K562 (cell line): ENCODE results near the gene TRIAP1. TPM values are rescaled to one million over a fixed set of nuclear protein-coding genes. Genes with fewer than 3 reads are reported as not detected.

Experiments
- BMI1 ChIP-seq: fragments of 150-350 bp; IDR thresholded peaks from 2 replicates; pipeline ENCODE4 v1.6.1; 2014; ENCODE audit warnings: low read length
- ESRRA ChIP-seq: fragments of 450-650 bp; IDR thresholded peaks from 2 replicates; pipeline ENCODE4 v1.6.1; 2014; ENCODE audit warnings: low read depth, mild to moderate bottlenecking, moderate library complexity, borderline replicate concordance
- ETS2 ChIP-seq: IDR thresholded peaks from 2 replicates; pipeline ENCODE4 v1.6.1; 2016; ENCODE audit warnings: borderline replicate concordance, missing genetic modification characterization, mild to moderate bottlenecking, moderate library complexity, missing compliant biosample characterization; ENCODE audit not compliant: poor library complexity, severe bottlenecking
- MAFG ChIP-seq: fragments of 450-650 bp; conservative IDR thresholded peaks from 2 replicates; pipeline ENCODE4 v1.6.1; 2016; ENCODE audit warnings: missing genetic modification characterization, missing compliant biosample characterization
- MAZ ChIP-seq, 2 experiments: fragments of 450-650 bp in 1 of 2; sonication (generic) in 1 of 2; formaldehyde crosslinking; IDR thresholded peaks in 1 of 2; conservative IDR thresholded peaks in 1 of 2; 2 replicates each; pipeline versions ENCODE4 v1.4.0 to v1.5.0; 2020; ENCODE audit warnings: mild to moderate bottlenecking in 1 of 2, missing genetic modification reagents in 1 of 2
- NR4A1 ChIP-seq, 2 experiments: fragments of 250-450 bp in 1 of 2; fragments of 450-650 bp in 1 of 2; sonication (Bioruptor Pico) in 1 of 2; IDR thresholded peaks; 2 replicates each; pipeline versions ENCODE4 v1.4.0 to v1.6.1; 2016 to 2020; ENCODE audit warnings: mild to moderate bottlenecking in 2 of 2, missing compliant biosample characterization in 1 of 2, missing genetic modification characterization in 1 of 2, moderate library complexity in 1 of 2
- PHF8 ChIP-seq: fragments of 200-600 bp; sonication (generic); IDR thresholded peaks from 2 replicates; pipeline ENCODE4 v1.6.1; 2012; ENCODE audit warnings: mixed run types, mild to moderate bottlenecking, inconsistent platforms, low read length, moderate library complexity, borderline replicate concordance
- RAD21 ChIP-seq, 2 experiments: fragments of 250-450 bp in 1 of 2; fragments of 450-650 bp in 1 of 2; sonication (Bioruptor Pico) in 1 of 2; formaldehyde crosslinking in 1 of 2; IDR thresholded peaks in 1 of 2; conservative IDR thresholded peaks in 1 of 2; 2 replicates each; pipeline versions ENCODE4 v1.4.0 to v1.8.0; 2020 to 2022; ENCODE audit warnings: mild to moderate bottlenecking in 2 of 2, moderate library complexity in 1 of 2
- THRAP3 ChIP-seq: fragments of 450-650 bp; IDR thresholded peaks from 2 replicates; pipeline ENCODE4 v1.6.1; 2016; ENCODE audit warnings: mild to moderate bottlenecking, inconsistent platforms, borderline replicate concordance
- TRIM28 ChIP-seq: fragments of 450-650 bp; IDR thresholded peaks from 2 replicates; pipeline ENCODE4 v1.6.1; 2017
- XRCC3 ChIP-seq: fragments of 450-650 bp; IDR thresholded peaks from 2 replicates; pipeline ENCODE4 v1.6.1; 2017; ENCODE audit warnings: mild to moderate bottlenecking, moderate library complexity
- XRCC4 ChIP-seq: IDR thresholded peaks from one replicate; pipeline ENCODE4 v1.6.1; 2011; ENCODE audit not compliant: insufficient read depth, insufficient read length; ENCODE audit errors: extremely low read depth
- ZNF444 ChIP-seq: fragments of 250-450 bp; sonication (Bioruptor Pico); IDR thresholded peaks from 2 replicates; pipeline ENCODE4 v1.4.0; 2020; ENCODE audit warnings: mild to moderate bottlenecking, moderate library complexity
- ZNF75A ChIP-seq: fragments of 450-650 bp; formaldehyde crosslinking; IDR thresholded peaks from 2 replicates; pipeline ENCODE4 v1.4.0; 2020; ENCODE audit warnings: mild to moderate bottlenecking
- ZZZ3 ChIP-seq: fragments of 450-650 bp; IDR thresholded peaks from 2 replicates; pipeline ENCODE4 v1.6.1; 2016; ENCODE audit warnings: antibody characterized with exemption, mild to moderate bottlenecking, moderate library complexity
- polyA plus RNA-seq, 8 experiments: library from polyadenylated mRNA; depleted of rRNA in 4 of 8; stranded (reverse) in 5 of 8; unstranded in 3 of 8; fragments of >200 nt; fragmentation: Nextera tagmentation in 2 of 8; fragmentation: Illumina TruSeq in 1 of 8; extraction: Ambion mirVana in 2 of 8; extraction: Trizol in 1 of 8; gene quantifications; 2 replicates each; pipeline versions ENCODE4 v1.2.1 to v1.2.3, GENCODE V29; 2011 to 2014; ENCODE audit warnings: inconsistent platforms in 1 of 8, missing spikeins in 1 of 8
- total RNA-seq, 7 experiments: library from RNA; depleted of rRNA in 6 of 7; stranded (reverse); fragments of >200 nt in 6 of 7; fragmentation: Illumina TruSeq in 2 of 7; extraction: Trizol in 2 of 7; gene quantifications; 2 replicates each; pipeline versions ENCODE4 v1.2.1 to v1.2.3, GENCODE V29; 2011 to 2021; ENCODE audit warnings: low replicate concordance in 1 of 7
- TF ChIP-seq, protein P1 (sequence below), 3 experiments: fragments of 200-800 bp in 1 of 3; sonication (Bioruptor generic) in 1 of 3; sonication (generic) in 1 of 3; formaldehyde crosslinking in 1 of 3; IDR thresholded peaks; 2 replicates each; pipeline versions ENCODE4 v1.6.1 to v1.8.0; 2016 to 2022; ENCODE audit warnings: mild to moderate bottlenecking in 2 of 3, missing compliant biosample characterization in 2 of 3, missing genetic modification characterization in 2 of 3, missing genetic modification reagents in 1 of 3
- TF ChIP-seq, protein P2 (sequence below): sonication (generic); formaldehyde crosslinking; IDR thresholded peaks from 2 replicates; pipeline ENCODE4 v1.8.0; 2023; ENCODE audit warnings: mild to moderate bottlenecking, missing genetic modification reagents
- TF ChIP-seq, protein P3 (sequence below): fragments of 450-650 bp; conservative IDR thresholded peaks from 2 replicates; pipeline ENCODE4 v1.6.1; 2016; ENCODE audit warnings: missing genetic modification characterization, low read depth, mild to moderate bottlenecking, control low read depth, missing compliant biosample characterization
- TF ChIP-seq, protein P4 (sequence below): conservative IDR thresholded peaks from 2 replicates; pipeline ENCODE4 v1.6.1; 2011; ENCODE audit warnings: low read depth, mild to moderate bottlenecking, low read length; ENCODE audit not compliant: control insufficient read depth

Gene TRIAP1
- total and polyA plus RNA-seq, 9 of the 15 experiments (the other 6 are each of a cell fraction or from before 2014, with no cell fraction given) = 37.3 to 354 (median 65.4) TPM

DNA sequence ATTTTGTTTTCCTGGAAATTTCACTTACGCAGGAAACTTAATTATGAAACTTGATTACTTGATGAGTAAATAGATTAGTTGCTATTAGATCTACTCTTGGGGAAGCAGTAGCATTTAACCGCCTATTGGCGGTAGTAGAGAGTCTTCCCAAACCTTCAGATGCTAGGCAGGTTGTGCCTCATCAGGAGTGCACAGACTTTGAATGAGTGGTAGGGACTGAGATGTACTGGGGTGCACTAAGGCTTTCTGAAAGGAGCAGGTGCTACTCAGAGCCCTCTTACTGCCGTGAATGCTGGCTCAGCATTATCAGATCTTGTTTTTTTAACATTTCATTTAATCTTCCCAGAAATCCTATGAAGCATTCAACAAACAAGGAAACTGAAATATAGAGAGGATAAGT is 7.8 kb upstream of the TRIAP1 start (continued):
- TF ChIP-seq, protein P1, sequence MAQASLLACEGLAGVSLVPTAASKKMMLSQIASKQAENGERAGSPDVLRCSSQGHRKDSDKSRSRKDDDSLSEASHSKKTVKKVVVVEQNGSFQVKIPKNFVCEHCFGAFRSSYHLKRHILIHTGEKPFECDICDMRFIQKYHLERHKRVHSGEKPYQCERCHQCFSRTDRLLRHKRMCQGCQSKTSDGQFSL (CRISPR knock-in tag; IDR thresholded peaks at IDR 0.05) = no peak
- TF ChIP-seq, protein P1 (tag; IDR thresholded peaks at IDR 0.05) = no peak
- no peak for TF ChIP-seq PHF8
- TF ChIP-seq ETS2 (tag) = no peak
- TF ChIP-seq, protein P2, sequence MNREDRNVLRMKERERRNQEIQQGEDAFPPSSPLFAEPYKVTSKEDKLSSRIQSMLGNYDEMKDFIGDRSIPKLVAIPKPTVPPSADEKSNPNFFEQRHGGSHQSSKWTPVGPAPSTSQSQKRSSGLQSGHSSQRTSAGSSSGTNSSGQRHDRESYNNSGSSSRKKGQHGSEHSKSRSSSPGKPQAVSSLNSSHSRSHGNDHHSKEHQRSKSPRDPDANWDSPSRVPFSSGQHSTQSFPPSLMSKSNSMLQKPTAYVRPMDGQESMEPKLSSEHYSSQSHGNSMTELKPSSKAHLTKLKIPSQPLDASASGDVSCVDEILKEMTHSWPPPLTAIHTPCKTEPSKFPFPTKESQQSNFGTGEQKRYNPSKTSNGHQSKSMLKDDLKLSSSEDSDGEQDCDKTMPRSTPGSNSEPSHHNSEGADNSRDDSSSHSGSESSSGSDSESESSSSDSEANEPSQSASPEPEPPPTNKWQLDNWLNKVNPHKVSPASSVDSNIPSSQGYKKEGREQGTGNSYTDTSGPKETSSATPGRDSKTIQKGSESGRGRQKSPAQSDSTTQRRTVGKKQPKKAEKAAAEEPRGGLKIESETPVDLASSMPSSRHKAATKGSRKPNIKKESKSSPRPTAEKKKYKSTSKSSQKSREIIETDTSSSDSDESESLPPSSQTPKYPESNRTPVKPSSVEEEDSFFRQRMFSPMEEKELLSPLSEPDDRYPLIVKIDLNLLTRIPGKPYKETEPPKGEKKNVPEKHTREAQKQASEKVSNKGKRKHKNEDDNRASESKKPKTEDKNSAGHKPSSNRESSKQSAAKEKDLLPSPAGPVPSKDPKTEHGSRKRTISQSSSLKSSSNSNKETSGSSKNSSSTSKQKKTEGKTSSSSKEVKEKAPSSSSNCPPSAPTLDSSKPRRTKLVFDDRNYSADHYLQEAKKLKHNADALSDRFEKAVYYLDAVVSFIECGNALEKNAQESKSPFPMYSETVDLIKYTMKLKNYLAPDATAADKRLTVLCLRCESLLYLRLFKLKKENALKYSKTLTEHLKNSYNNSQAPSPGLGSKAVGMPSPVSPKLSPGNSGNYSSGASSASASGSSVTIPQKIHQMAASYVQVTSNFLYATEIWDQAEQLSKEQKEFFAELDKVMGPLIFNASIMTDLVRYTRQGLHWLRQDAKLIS (CRISPR knock-in tag) = no peak
- no peak for TF ChIP-seq ZNF75A (CRISPR knock-in tag)
- TF ChIP-seq MAFG (tag) = peak; percentile 86
- no peak for TF ChIP-seq NR4A1 (CRISPR knock-in tag; IDR thresholded peaks at IDR 0.05)
- TF ChIP-seq NR4A1 (tag; IDR thresholded peaks at IDR 0.05) = no peak
- no peak for TF ChIP-seq ZNF444 (CRISPR knock-in tag)
- TF ChIP-seq, protein P3, sequence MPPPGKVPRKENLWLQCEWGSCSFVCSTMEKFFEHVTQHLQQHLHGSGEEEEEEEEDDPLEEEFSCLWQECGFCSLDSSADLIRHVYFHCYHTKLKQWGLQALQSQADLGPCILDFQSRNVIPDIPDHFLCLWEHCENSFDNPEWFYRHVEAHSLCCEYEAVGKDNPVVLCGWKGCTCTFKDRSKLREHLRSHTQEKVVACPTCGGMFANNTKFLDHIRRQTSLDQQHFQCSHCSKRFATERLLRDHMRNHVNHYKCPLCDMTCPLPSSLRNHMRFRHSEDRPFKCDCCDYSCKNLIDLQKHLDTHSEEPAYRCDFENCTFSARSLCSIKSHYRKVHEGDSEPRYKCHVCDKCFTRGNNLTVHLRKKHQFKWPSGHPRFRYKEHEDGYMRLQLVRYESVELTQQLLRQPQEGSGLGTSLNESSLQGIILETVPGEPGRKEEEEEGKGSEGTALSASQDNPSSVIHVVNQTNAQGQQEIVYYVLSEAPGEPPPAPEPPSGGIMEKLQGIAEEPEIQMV (tag) = no peak
- no peak for TF ChIP-seq TRIM28
- no peak for TF ChIP-seq BMI1
- TF ChIP-seq, protein P4, sequence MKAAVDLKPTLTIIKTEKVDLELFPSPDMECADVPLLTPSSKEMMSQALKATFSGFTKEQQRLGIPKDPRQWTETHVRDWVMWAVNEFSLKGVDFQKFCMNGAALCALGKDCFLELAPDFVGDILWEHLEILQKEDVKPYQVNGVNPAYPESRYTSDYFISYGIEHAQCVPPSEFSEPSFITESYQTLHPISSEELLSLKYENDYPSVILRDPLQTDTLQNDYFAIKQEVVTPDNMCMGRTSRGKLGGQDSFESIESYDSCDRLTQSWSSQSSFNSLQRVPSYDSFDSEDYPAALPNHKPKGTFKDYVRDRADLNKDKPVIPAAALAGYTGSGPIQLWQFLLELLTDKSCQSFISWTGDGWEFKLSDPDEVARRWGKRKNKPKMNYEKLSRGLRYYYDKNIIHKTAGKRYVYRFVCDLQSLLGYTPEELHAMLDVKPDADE = no peak
- TF ChIP-seq RAD21 (CRISPR knock-in tag; conservative IDR thresholded peaks at IDR 0.05 in 1 of 2, IDR thresholded peaks at IDR 0.05 in 1 of 2) = peak in 1 of 2 experiments; percentile 53; a peak in 2 of 4 replicates
- TF ChIP-seq XRCC3 = no peak
- no peak for TF ChIP-seq ZZZ3
- no peak for TF ChIP-seq THRAP3
- no peak for TF ChIP-seq MAZ (CRISPR knock-in tag; conservative IDR thresholded peaks at IDR 0.05 in 1 of 2, IDR thresholded peaks at IDR 0.05 in 1 of 2)
- TF ChIP-seq XRCC4 = no peak
- TF ChIP-seq ESRRA = no peak
